ENCODE data around the gene MAP7.

MAP7 gene

DNA sequence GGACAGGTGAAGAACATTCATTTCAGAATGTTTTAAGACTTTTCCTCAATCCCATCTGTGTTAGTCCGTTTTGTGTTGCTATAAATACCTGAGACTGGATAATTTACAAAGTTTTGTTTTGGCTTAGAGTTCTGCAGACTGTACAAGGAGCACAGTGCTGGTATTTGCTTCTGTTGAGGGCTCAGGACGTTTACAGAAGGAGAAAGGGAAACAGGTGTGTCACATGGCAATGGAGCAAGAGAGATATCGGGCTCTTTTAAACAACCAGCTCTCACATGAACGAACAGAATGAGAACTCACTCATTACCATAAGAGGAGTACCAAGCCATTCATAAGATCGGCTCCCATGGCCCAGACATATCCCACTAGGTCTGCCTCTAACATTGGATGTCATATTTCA lies 16.7 kb downstream of the MAP7 start:
- DNase-seq (ENCODE audit: low read depth in 1 of 2, low spot score in 1 of 2) = no peak

DNA sequence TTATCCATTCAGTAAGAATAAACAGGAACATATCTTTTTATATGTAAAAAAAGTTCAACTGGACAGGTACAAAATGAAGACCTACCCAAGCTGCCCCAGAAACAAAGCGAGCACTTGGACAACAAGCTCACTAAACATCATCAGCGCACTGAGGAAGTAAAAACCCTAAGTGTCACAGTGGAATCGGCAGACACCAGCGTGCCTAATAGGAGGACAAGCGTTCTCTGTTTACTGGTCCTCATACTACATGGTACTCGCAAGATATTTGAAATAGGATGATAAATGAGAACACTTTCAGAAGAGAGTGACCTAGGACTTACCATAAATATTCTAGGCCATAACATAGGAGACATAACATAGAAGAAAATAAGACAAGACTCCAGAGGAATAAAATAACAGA lies 18.2 kb downstream of the MAP7 start:
- DNase-seq (ENCODE audit: low read depth in 1 of 2, low spot score in 1 of 2) = no peak

DNA sequence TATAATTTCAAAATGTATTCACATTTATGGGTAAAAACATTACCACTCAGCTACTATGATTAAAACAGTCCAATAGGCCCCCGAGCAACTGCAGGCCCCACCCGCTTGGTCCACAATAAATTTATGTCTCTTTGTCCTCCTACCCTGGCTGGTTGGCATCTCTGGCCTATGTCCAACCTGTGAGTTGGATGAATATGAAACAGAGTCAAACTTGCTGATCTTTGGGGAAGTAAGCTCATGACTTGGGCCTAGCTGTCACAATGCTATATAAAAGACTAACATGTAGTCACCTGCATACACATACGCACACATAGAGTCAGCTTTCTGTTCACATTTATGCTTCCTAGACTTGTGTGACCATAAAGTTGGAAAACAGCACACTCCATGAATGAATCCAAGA lies 20.5 kb downstream of the MAP7 start:
- no peak for DNase-seq (ENCODE audit: low read depth in 1 of 2, low spot score in 1 of 2)

DNA sequence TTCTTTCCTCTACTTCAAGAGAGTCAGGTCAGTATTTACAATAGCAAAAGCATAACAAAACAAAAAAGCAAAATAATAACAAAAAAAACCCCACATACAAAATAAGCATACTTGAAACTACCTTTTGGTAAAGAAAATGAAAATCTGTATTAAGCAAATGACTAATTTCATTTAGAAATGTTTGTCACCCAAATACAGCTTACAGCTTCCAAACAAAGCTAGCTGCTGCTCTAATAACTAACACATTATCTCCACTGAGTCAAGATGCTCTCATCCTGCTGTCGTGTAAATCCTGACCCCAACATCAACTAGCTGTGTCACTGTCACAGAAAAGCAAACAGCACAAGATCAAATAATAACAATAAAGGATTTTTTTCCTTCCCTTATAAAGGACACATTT lies 21.7 kb downstream of the MAP7 start:
- DNase-seq (ENCODE audit: low read depth in 1 of 2, low spot score in 1 of 2) = no peak

DNA sequence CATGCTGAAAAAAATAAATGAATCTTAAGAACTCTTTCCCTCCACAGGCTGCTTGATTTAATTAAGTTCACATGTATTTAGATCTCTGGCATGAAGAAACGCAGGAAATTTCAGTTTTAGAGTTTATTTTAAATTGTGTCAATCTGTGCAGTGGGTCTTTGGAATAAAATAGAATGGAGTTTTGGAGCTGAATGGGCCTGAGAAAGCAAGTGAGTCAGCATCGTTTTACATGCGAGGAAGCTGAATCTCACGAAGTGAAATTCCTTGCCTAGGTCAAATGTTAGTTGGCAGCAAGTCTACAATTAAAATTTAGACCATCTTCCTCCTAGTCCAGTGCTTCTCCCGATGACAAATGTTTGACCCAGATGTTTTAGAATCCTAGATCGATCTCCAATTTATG lies 22.4 kb downstream of the MAP7 start:
- no peak for DNase-seq (ENCODE audit: low read depth in 1 of 2, low spot score in 1 of 2)

DNA sequence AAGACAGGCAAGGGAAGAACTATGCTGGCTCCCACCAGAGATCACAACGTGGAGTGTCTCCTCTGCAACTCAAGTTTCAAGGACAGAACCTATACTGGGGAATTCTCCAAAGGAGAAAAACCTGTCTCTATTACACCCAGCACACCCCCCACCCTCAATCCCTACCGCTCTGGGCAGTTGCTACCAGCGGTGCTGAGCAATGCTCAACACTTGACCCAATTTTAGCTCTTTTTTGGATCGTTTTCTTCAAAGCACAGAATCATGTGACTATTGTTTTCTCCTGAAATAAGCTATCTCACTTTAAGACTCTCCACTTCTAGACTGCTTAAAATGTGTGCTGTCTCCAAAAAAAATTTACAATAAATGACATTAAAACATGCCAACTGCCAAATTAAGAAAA lies 23.3 kb downstream of the MAP7 start:
- no peak for DNase-seq (ENCODE audit: low read depth in 1 of 2, low spot score in 1 of 2)

DNA sequence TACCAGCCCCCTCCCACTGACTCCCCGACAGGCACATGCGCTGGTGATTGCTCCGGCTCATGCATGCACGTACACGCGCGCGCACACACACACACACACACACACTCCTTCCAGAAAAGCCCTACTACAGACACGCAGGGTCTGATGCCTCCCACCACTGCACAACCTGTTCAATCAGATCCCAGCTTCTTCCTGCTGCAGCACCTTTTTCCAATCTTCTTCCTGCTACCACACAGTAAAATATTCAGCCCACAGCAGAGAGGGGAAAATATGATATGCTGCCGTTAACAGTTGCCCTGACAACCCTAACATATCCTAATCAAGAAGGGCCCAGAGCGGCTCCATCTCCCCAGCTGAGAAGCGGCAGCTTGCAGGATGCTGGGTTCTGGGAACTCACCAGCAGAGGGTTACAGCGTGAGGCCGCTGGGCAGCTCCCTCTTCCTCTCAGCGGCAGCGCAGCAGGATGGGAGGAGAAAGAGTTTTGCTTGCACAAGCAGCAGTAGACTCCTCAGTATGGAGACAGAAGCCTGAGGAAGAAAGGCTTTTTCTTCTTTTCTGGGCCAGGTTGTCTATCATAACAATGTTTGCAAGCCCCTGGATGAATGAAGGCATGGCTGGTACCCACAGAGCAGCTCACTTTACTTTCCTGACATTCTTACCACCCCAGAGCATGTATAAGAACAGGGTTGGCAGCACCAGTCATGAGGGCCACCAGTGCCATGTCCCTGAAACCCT lies 23.9 kb downstream of the MAP7 start:
- no peak for DNase-seq (ENCODE audit: low read depth in 1 of 2, low spot score in 1 of 2)

DNA sequence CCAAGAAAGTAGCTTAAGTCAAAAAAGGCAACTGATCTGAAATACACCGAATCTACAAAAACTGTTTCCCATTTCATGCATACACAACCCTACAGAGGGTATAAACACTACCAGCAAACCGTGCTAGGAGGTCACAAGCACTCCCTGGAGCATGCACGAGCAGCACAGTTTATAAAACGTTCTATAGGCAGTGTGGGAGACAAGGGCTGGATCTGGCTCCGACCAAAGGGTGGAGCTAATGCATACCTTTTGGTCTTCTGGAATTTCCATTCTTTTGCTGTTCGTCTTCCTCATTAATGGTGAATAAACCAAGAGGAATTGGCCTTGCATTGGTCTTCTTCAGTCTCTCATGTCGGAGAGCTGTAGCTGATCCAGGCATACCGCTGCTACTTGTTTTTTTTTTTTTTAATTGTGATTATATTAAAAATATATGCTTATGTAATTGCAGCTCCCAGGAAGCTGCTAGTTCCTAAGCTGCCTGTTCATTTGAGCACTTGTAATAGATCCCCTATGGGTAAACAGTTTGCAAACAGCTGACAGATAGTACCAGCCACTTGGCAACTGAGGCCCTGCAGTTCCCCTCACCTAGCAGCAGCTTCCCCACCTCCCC lies 24.5 kb downstream of the MAP7 start:
- DNase-seq (ENCODE audit: low read depth in 1 of 2, low spot score in 1 of 2) = no peak

DNA sequence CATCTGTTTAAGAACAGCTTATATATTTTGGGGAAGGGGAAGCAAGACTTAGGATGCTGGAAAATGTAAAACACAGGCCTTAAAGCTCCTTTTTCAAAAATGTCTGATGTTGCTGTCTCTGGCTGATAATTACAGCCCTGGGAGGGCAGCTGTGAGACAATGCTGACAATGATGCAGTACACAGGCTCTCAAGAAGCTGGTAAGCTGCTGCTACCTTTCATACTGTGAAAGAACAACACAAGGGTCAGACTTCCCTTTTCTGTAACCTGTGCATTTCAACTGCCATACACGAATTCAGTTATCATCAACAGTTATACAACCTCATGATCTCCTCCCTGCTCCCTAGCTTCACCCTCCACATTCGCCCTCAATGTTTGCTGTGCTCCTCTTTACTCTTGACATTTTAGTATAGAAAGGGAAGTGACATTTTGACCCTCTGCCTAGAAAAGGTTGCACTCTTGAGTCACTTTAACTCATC lies 25.2 kb downstream of the MAP7 start:
- DNase-seq (ENCODE audit: low read depth in 1 of 2, low spot score in 1 of 2) = no peak

DNA sequence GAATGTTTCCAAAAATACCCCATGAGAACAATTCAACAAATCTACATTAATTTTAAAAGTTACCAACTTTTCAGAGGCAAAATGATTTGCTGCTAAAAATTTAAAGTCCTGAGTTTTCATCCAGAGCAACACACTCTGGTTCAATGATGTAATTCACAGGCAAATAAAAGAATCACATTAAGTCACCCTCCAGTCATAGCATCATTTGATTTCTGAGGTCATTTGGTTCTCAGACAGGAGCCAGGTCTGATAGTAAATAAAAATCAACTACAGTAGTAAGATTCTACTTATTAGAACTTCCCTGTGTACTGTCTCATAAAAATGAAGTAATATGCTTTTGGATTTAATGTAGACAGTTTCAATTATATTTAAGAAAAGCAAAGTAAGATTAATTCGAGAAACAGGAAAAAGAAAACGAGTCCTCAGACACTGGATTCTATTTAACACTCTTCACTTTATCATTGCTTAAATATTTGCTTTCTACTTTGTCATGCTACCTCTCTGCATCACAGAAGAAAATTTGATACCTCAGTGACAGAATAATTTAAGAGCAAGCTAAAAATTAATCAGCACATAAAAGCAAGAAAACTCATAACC lies 25.8 kb downstream of the MAP7 start:
- DNase-seq (ENCODE audit: low read depth in 1 of 2, low spot score in 1 of 2) = no peak

DNA sequence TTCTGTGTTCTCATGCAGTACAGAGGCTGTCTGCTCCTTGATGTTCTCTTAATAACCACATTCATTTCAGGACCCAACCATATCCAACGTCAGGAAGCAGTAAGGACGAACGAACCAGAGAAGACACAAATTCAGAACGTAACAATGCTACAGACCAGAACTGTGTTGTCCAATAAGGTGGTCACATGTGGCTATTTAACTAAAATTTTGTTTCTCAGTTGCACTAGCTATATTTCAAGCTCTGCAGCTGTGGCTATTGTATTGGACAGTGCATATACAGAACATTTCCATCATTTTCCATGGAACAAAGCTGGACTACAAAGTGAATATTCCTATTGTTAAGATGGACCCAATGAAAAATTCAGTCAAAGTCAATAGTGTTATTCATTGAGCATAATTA lies 27.0 kb downstream of the MAP7 start:
- no peak for DNase-seq (ENCODE audit: low read depth in 1 of 2, low spot score in 1 of 2)

DNA sequence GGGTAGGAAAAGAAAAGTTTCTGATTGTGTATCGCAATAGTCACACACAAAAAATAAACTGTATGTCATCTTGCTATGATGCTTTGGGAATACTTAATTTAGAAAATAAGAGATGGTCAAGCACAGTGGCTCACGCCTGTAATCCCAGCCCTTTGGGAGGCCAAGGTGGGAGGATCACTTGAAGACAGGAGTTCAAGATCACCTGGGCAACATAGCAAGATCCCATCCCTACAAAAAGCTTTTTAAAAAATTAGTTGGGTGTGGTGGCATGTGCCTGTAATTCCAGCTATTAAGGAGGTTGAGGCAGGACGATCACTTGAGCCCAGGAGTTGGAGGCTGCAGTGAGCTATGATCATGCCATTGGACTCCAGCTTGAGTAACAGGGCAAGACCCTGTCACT lies 27.6 kb downstream of the MAP7 start:
- DNase-seq (ENCODE audit: low read depth in 1 of 2, low spot score in 1 of 2) = no peak

DNA sequence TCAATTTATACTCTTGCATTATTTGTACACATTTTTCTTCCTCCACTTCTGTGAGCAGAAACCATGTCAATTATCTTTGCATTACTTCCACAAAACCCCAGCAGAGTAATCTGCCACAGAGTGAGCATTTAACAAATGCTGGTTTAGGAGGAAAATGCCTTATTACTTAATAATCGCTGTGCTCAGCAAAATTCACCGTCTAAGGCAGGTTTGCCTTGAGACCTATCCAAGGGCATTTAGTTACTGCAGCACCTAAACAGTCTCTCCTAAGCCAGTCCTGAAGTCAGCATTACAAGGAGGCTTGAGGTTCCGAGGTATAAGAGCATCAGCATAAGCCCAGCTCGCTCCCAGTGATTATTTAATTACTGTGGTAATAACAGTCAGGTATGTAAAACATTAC lies 28.3 kb downstream of the MAP7 start:
- DNase-seq (ENCODE audit: low read depth in 1 of 2, low spot score in 1 of 2) = no peak

DNA sequence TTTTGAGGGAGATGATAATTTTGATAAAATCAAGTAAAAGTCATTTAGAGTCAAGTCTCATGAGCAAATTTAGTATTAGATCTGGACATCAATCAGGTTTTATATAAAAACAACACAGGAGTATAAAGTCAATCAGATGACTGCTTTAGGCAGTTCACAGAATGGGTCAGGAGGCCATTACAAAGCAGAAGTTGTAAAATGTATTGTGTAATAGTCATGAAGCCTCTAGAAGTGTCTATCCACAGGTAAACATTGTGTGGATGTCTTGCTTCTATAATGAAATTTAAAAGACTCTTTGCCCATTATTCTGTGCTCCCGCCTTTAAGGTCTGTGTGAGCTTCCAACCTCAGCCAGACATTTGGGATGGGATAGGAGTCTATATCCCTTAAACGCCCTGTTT lies 28.8 kb downstream of the MAP7 start:
- no peak for DNase-seq (ENCODE audit: low read depth in 1 of 2, low spot score in 1 of 2)

DNA sequence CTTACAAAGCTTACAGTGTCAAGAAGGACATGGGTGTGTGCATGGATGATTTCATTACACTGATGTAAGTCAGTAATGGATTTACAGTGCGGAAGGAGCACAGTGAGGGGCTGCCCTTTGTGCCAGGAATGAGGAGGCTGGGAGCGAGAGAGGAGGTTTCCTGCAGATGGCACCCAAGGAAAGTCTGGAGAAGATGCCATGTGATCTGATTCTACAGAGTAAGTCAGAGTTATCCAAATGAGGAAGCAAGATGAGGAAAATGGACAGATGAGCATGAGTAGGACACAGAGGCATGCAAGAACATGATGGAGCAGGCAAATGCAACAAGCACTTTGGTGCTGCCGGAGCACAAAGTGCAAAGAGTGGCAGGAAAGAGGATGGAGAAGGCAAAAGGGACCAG lies 29.7 kb downstream of the MAP7 start:
- DNase-seq (ENCODE audit: low read depth in 1 of 2, low spot score in 1 of 2) = no peak

DNA sequence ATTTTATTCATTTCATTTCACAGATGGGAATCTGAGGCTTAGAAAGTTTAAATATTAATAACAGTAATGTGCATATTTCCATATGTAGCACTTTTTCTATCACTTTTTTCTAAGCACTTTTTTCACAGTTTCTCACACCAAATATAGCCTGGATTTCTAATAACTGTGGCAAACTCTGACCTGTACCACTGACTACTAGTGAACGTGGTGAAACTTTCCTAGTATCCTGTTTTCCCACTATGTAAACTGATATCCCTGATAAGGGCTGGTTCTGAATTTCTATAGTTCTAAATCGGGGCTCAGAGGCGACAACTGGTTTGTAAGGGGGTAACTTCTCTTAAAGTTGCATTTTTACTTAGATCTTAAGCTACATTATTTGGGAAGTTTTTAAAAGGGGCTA lies 32.6 kb downstream of the MAP7 start:
- no peak for DNase-seq (ENCODE audit: low read depth in 1 of 2, low spot score in 1 of 2)

DNA sequence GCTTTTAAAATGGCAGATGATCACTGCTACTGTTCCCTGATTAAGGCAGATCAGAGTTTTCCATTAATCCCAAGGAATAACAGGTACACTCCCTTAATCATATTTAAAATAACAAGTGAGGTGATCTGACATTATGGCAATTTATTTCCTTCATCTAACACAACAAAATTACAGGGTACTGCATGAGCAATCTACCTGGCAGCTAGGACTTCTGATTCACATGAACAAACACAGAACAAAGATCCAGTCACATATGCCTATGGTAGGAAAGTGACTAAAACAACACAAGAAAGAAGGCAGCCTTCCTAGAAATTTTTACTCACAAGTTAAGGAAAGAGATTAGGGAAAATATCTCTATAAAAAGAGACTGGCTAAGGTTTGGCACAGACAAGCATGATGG lies 33.2 kb downstream of the MAP7 start:
- DNase-seq (ENCODE audit: low read depth in 1 of 2, low spot score in 1 of 2) = no peak

DNA sequence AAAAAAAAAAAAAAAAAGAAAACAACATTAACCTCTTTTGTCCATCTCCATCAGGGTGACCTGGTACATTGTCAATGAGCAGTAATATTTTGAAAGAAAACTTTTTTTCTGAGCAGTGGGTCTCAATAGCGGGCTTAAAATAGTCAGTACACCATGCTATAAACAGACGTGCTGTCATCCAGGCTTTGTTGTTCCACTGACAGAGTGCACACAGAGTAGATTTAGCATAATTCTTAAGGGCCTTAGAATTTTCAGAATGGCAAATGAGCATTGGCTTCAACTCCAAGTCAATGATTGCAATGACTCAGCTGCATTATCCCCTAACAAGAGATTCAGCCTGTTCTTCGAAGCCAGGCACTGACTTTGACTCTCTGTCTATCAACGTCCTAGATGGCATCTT lies 35.6 kb downstream of the MAP7 start:
- no peak for DNase-seq (ENCODE audit: low read depth in 1 of 2, low spot score in 1 of 2)

DNA sequence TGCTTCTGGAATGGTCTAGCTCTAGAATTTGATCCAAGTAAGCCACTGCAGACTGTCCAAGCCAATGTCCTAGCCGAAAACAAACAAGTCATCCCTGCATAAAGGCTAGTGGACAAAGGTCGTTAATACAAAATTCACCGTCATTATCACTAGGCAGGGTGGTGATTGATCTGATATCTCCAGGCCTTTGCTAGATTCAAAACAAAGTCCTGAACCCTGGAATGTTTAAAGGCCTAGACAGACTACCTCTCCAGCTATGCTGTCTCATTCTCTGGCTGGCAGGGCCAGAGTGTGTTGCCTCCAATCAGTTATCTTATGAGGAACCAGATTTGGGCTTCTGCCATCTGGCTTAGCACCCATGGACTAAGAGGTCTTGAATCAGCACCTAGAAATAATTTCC lies 38.3 kb downstream of the MAP7 start:
- no peak for DNase-seq (ENCODE audit: low read depth in 1 of 2, low spot score in 1 of 2)

DNA sequence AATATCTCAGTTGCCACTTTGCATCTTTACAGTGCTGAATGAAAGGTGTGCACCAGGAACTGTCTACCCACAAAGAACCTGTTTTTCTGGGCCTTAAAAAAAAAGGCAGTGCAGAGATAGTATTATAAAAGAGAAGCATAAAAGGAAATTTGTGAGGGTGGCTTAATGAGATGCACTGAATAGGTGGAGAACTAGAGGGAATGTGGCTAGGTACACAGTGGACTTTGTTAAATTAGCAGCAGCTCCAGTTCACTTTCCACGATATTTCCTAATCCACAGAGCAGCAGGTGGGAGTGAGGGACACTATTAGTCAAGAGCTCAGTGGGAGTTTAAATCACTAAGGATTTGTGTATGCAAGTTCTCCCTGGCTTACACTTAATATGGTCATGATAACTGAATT lies 38.8 kb downstream of the MAP7 start:
- no peak for DNase-seq (ENCODE audit: low read depth in 1 of 2, low spot score in 1 of 2)

DNA sequence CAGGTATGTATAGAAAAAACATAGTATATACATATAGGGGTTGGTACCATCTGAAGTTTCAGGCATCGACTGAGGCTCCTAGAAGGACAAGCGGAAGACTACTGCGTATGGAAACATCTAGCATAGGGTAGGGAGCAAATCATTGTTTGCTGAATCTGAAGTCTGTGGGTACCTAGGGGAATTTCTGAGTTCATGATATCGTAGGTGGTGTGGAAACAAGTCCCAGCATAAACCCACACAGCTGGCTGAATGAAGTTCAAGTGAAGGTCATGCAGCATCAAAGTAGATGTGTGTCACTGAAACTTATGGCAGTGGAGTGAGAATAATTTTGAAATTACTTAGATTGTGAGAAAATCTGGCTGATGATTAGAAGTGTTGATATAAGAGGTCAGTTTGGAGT lies 39.4 kb downstream of the MAP7 start:
- DNase-seq (ENCODE audit: low read depth in 1 of 2, low spot score in 1 of 2) = no peak

DNA sequence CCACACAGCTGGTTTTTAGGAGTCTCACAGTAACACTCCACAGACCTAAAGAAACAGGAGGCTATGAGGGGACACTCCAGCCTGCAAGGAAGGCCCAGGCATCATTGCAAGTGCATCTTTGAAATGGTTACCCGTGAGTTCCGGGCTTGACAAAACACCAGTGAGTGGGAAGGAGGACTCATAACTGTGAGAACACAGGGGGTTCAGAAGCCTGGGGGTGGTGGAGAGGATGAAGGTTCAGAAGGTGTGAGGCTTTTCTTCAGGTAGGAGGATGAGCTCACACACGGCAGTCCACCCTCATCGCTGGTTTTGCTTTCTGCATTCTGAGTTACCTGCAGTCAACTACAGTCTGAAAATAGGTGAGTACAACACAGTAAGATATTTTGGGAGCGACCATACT lies 39.9 kb downstream of the MAP7 start:
- DNase-seq (ENCODE audit: low read depth in 1 of 2, low spot score in 1 of 2) = no peak
